SIG-M5 treated with dmso at 0.1 percent for 504 hours (cell line): ENCODE data around the gene RCN1.
A peak's percentile ranks its signal among the peaks of the same experiment; 100 is the strongest.

Experiments used
- DNase-seq: peaks from one replicate; lab custom pipeline; 2025; ENCODE audit not compliant: unreplicated experiment; lab: John Stamatoyannopoulos, UW

Gene RCN1

DNA sequence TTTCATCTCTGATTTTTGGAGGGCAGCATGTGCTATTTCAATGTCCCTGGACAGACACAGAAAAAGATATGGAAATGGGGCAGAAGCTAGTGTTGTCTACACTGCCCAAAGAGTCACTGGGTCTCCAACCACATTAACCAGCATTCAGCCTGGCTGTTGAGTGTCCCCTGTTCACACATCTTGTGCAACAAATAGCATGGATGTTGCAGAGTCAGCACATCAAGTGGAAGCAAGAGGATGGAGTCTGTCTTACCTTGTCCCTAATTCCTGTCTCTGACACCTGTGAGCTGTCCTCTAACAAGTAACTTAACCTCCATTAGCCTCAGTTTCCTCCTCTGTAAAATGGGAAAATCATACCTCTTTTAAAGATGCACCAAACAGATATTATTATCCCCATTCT, 60.2 kb downstream of the RCN1 start:
- no peak for DNase-seq

DNA sequence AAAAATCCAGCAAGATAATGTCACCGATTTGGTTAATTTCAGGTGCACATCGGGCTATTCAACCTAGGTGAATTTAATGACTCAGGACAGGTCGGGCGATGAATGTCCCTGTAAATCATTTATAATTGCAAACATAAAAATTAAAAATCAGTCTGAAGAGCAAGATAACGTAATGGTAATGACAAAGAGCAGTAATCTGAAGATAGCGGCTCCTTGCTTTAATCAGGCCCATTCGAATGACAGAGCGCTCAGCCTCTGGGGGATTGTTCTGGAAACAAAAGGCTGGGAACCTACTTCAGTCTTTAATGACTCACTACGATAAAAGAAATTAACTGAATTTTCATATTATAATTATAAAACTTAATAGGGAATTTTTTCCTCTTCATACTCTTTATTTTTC, 61.3 kb downstream of the RCN1 start:
- no peak for DNase-seq

GRCh38 chr11:32152821-32153220, 61.9 kb downstream of the RCN1 start:
- DNase-seq: no peak

DNA sequence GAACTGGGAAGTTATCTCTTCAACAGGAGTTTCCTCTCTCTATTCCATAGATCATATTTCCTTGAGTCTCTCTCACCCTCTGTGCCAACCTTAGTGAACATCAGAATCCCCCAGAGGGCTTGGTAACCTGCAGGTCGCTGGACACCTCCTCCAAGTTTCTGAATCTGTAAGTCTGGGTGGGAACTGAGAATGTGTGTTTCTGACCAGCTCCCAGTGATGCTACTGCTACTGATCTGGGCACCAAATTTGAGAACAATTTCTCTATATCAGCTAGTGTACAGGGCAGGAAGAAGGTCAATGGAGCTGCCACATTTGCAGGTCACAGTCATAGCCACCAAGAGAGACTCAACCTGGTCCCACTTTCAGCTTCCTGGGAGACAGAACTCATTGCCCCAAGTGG, 62.9 kb downstream of the RCN1 start:
- DNase-seq: no peak

DNA sequence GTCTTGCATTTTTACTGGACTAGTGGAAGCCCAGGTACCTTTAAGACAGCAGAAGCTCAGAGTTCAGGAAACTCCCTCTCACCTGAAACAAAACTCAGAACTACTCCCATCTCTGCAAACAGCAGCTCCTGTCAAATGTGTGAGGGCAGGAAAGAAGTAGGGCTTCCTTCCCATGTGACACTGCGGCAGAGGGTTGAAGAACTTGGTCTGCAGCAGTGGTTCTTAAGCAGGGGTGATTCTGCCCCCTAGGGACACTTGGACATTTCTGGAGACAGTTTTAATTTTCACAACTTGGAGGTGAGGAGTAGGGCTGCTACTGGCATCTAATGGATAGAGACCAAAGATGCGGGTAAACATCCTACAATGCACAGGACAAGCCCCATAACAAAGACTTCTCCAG, 63.4 kb downstream of the RCN1 start:
- peak; percentile 24 for DNase-seq
